Activated CD8-positive, alpha-beta T cell treated with anti-CD3 and anti-CD28 coated beads for 36 hours (primary cell): Measurements from ENCODE around the gene UBE2O. TPM values are rescaled to one million over a fixed set of nuclear protein-coding genes. Genes with fewer than 3 reads are reported as not detected.

Source experiments
- ATAC-seq: fragments of 200-7000 bp; cut with Tn5 transposase; one replicate; pipeline ENCODE4 v1.10.0; 2021; ENCODE audit warnings: mild to moderate bottlenecking, moderate library complexity
- CTCF ChIA-PET: fragments of 350-600 bp; sonication (Branson Sonifier 250); formaldehyde crosslinking; loops from one replicate; lab custom pipeline; 2021; ENCODE audit warnings: antibody characterized with exemption; lab: Charles Lee
- POLR2A ChIA-PET: fragments of 350-600 bp; sonication (Branson Sonifier 250); formaldehyde crosslinking; loops from one replicate; lab custom pipeline; 2021; ENCODE audit warnings: antibody characterized with exemption; lab: Charles Lee
- DNase-seq: peaks from one replicate; pipeline ENCODE4 v3.0.0-alpha.2; 2020
- H3K27ac Mint-ChIP-seq: one replicate; pipeline ENCODE4 v1.8.0; 2021; ENCODE audit warnings: mild to moderate bottlenecking, mixed read lengths
- H3K27me3 Mint-ChIP-seq: one replicate; pipeline ENCODE4 v1.8.0; 2021; ENCODE audit warnings: mixed read lengths
- H3K36me3 Mint-ChIP-seq: one replicate; pipeline ENCODE4 v1.8.0; 2021; ENCODE audit warnings: low read depth, mixed read lengths
- H3K4me1 Mint-ChIP-seq: one replicate; pipeline ENCODE4 v1.8.0; 2021; ENCODE audit warnings: low read depth, mixed read lengths
- H3K4me3 Mint-ChIP-seq: one replicate; pipeline ENCODE4 v1.8.0; 2021; ENCODE audit warnings: mild to moderate bottlenecking, moderate library complexity, mixed read lengths
- H3K9me3 Mint-ChIP-seq: one replicate; pipeline ENCODE4 v1.8.0; 2021; ENCODE audit warnings: mixed read lengths
- intact Hi-C: fragments of 100-400 bp; cut with micrococcal nuclease; formaldehyde crosslinking; loops from one replicate; pipeline ENCODE4 v1.10.0; 2022
- total RNA-seq, 2 experiments: library from RNA; stranded (reverse); gene quantifications; one replicate each; pipeline ENCODE4 v1.2.3, GENCODE V29; 2021
- TF ChIP-seq, protein P1 (sequence below): fragments of 200-600 bp; IDR thresholded peaks from one replicate; pipeline ENCODE4 v1.8.0; 2022; ENCODE audit warnings: antibody characterized with exemption, mild to moderate bottlenecking

UBE2O gene
- total RNA-seq, 2 experiments from 2014 or later: 36.8 to 39.5 TPM

DNA sequence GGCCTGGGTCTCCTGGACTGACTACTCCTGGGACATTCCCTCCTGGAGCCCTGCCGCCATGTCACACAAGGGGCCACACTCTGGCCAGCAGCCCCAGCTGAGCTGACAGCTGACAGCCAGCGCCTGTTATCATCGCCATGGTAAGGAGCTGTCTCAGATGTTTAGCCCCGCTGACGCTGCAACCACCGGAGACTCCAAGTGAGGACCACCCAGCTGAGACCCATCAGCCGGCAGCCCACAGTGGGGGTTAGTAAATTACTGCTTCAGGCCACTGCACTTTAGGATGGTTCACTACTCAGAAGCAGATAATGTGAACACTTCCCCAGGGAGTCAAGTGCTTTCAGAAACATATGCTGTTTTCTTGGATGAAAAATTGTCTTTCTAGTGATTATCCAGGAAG, 83.1 kb downstream of the UBE2O start:
- Mint-ChIP-seq H3K27ac (no peak overlapping the region), H3K4me3 (no peak overlapping the region), H3K36me3 (no peaks in the 10 kb centered on the region), H3K4me1 (peaks cover 7% of the 10 kb centered on the region), H3K9me3 (no peaks in the 10 kb centered on the region), H3K27me3 (no peaks in the 10 kb centered on the region)
- no peak for DNase-seq
- CTCF ChIA-PET: interaction anchor here (1.0 to 1.8 kb wide), 4 partner anchors 16 to 66 kb away, joined by 3 to 8 read pairs (median 6); no protein-coding TSS in a partner anchor
- POLR2A ChIA-PET: interaction anchor here (1.9 kb wide), 1 partner anchor 12 kb away, joined by 8 read pairs; no protein-coding TSS in a partner anchor
- TF ChIP-seq, protein P1, sequence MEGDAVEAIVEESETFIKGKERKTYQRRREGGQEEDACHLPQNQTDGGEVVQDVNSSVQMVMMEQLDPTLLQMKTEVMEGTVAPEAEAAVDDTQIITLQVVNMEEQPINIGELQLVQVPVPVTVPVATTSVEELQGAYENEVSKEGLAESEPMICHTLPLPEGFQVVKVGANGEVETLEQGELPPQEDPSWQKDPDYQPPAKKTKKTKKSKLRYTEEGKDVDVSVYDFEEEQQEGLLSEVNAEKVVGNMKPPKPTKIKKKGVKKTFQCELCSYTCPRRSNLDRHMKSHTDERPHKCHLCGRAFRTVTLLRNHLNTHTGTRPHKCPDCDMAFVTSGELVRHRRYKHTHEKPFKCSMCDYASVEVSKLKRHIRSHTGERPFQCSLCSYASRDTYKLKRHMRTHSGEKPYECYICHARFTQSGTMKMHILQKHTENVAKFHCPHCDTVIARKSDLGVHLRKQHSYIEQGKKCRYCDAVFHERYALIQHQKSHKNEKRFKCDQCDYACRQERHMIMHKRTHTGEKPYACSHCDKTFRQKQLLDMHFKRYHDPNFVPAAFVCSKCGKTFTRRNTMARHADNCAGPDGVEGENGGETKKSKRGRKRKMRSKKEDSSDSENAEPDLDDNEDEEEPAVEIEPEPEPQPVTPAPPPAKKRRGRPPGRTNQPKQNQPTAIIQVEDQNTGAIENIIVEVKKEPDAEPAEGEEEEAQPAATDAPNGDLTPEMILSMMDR: no peak
- no peak for ATAC-seq
- intact Hi-C loops: no loop called here

DNA sequence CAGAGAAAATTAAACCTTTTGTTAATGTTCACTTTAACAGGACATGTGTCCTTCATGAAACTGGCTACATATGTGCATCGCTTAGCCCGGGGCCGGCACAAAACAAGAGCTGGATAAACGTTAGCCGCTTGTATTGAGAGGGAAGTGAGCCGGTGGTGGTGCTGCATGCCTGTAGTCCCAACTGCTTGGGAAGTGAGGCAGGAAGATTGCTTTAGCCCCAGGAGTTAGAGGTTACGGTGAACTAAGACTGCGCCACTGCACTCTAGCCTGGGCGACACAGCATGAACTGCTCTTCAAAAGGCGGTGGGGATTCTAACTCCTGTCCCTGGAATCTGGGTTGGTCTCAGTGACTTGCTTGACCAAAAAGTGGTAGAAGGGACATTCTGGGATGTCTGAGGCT, 83.6 kb downstream of the UBE2O start:
- intact Hi-C loops: no loop called here
- Mint-ChIP-seq H3K36me3 (no peaks in the 10 kb centered on the region), H3K27me3 (no peaks in the 10 kb centered on the region), H3K4me1 (peaks cover 7% of the 10 kb centered on the region), H3K9me3 (no peaks in the 10 kb centered on the region), H3K27ac (no peak overlapping the region), H3K4me3 (no peak overlapping the region)
- CTCF ChIA-PET: interaction anchor here (1.0 to 1.8 kb wide), 4 partner anchors 16 to 66 kb away, joined by 3 to 8 read pairs (median 6); no protein-coding TSS in a partner anchor
- DNase-seq: no peak
- no peak for ATAC-seq
- TF ChIP-seq, protein P1: no peak
- POLR2A ChIA-PET: interaction anchor here (1.9 kb wide), 1 partner anchor 13 kb away, joined by 8 read pairs; no protein-coding TSS in a partner anchor

DNA sequence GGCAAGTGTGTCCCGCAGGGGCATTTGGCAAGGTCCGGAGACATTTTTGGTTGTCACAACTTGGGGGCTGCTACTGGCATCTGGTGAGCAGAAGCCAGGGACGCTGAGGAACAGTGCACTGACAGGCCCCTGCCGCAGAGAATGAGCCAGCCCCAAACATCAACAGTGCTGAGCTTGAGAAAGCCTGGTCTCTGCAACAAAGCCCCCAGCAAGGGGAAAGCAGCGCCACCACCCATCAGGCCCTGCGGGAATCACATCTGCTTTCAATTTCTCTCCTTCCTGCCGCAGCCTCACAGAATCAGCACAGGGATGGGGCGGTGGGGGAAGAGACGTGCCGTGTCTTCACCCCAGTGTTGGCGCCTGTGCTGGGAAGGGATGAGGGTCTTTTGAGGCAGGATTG, 84.4 kb downstream of the UBE2O start:
- ChIA-PET POLR2A (no interaction called here), CTCF (interaction anchor here (1.4 to 1.8 kb wide), 2 partner anchors 17 to 65 kb away, joined by 5 to 6 read pairs; no protein-coding TSS in a partner anchor)
- TF ChIP-seq, protein P1: no peak
- Mint-ChIP-seq H3K36me3 (no peaks in the 10 kb centered on the region), H3K9me3 (no peaks in the 10 kb centered on the region), H3K27ac (no peak overlapping the region), H3K27me3 (no peaks in the 10 kb centered on the region), H3K4me3 (no peak overlapping the region), H3K4me1 (peaks cover 7% of the 10 kb centered on the region)
- DNase-seq (no peak), ATAC-seq (no peak)
- intact Hi-C loops: no loop called here

DNA sequence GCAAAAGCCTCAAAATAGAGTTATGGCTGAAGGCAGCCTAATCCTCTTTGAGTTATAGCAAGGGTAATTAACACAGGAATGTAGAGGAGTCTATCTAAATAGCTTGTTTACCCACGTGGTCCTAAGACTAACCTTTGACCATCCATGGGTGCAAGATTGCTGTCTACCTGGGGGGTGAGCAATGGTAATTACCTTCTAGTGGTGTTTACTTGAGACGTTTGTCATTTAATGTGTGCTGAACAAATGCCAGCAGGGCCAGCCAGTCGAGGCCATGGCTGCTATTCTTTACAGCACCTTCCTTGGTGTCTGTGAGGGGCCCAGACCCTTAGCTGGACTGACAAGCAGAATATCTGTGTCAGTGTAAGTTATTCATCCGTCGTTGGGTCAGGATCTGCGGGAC, 85.3 kb downstream of the UBE2O start:
- DNase-seq (no peak), ATAC-seq (no peak)
- H3K27me3 Mint-ChIP-seq: no peaks in the 10 kb centered on the region
- H3K36me3 Mint-ChIP-seq: no peaks in the 10 kb centered on the region
- no peaks in the 10 kb centered on the region for H3K9me3 Mint-ChIP-seq
- POLR2A ChIA-PET: no interaction called here
- H3K4me1 Mint-ChIP-seq: peaks cover 7% of the 10 kb centered on the region
- no peak overlapping the region for H3K4me3 Mint-ChIP-seq
- CTCF ChIA-PET: no interaction called here
- no peak overlapping the region for H3K27ac Mint-ChIP-seq
- intact Hi-C loops: no loop called here
- TF ChIP-seq, protein P1: no peak

DNA sequence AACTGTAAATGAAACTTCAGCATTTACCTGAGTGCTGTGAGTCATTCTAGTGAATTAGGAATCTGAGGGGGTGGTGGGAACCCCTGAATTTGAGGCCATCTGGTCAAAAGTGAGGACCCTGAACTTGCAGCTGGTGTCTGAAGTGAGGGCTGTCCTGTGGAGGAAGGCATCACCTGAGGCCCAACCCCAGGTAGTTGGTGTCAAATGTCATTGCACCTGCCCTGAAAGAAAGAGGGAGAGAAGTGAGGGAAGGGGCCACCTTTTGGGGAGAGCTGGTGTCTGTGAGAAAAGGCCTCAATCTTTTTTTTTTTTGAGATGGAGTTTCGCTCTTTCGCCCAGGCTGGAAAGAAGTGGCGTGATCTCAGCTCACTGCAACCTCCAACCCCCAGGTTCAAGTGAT, 86.7 kb downstream of the UBE2O start:
- POLR2A ChIA-PET: interaction anchor here (0.6 kb wide), 1 partner anchor 11 kb away, joined by 3 read pairs; no protein-coding TSS in a partner anchor
- no peak overlapping the region for H3K27ac Mint-ChIP-seq
- intact Hi-C loops: no loop called here

More for the DNA sequence above, 86.7 kb downstream of the UBE2O start:
- ATAC-seq (no peak), DNase-seq (no peak)
- TF ChIP-seq, protein P1: no peak
- Mint-ChIP-seq H3K9me3 (no peaks in the 10 kb centered on the region), H3K36me3 (no peaks in the 10 kb centered on the region), H3K4me3 (no peak overlapping the region), H3K27me3 (no peaks in the 10 kb centered on the region), H3K4me1 (peaks cover 3% of the 10 kb centered on the region)
- CTCF ChIA-PET: interaction anchor here (1.2 to 3.2 kb wide), 3 partner anchors 19 to 88 kb away, joined by 3 to 12 read pairs (median 11); partner anchors contain the start of gene SPHK1
